ENCODE measurements around the gene THUMPD3.

THUMPD3 gene

DNA sequence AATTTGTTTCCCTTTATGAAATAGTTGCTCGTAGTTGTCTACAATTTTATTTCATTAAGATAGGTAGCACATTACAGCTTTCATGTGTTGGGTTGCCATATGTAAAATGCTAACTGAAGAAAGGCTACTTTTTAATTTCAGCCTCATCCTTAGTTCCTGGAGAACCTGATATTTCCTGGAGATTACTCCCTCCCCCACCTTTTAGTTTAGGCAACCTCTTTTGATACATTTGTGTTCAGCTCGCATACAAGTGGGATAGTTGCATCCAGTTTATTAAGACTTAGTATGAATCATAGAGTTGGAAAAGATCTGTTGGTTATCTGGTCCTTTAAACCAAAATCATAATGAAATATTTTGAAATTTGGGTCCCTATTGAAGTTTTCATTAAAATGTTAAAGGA lies 40.6 kb downstream of the THUMPD3 start:
- no peak for DNase-seq
- Histone ChIP-seq H3K27ac (peak overlapping the region in 1 of 2 donors; percentile 100), H3K4me1 (peaks cover 0 to 94% (median 70%) of the 10 kb centered on the region in 4 donors), H3K4me3 (no peak overlapping the region), H3K27me3 (no peaks in the 10 kb centered on the region), H3K36me3 (no peaks in the 10 kb centered on the region), H3K9me3 (no peaks in the 10 kb centered on the region)
- intact Hi-C loops (cut with DNase I; ENCODE audit: low total_unique reads): no loop called here
- TF ChIP-seq CTCF (IDR thresholded peaks at IDR 0.05): no peak

DNA sequence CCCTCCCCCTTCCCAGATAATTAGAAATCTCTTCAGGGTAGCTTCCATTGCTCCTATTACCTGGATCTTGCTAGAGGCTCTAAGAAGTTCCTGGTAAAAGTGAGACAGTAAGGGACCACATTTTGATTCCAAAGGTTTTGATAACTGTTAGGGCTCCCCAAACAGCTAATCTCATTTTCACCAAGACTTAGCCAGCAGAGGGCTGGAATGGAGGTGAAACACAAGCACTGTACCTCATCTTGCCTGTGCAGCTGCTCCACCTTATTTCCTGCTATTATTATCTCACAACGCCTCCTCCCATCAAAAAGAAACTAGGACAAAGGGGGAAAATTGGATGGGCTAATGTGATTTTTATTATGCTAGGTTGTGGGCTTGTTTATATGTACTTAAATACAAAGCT lies 41.8 kb downstream of the THUMPD3 start:
- no peaks in the 10 kb centered on the region for H3K36me3 ChIP-seq
- no peaks in the 10 kb centered on the region for H3K27me3 ChIP-seq
- no peak for TF ChIP-seq CTCF (IDR thresholded peaks at IDR 0.05)
- intact Hi-C loops (cut with DNase I; ENCODE audit: low total_unique reads): no loop called here
- no peaks in the 10 kb centered on the region for H3K9me3 ChIP-seq
- DNase-seq: no peak
- no peak overlapping the region for H3K4me3 ChIP-seq
- H3K27ac ChIP-seq: peak overlapping the region in 1 of 2 donors; percentile 2
- peaks cover 0 to 96% (median 66%) of the 10 kb centered on the region in 4 donors for H3K4me1 ChIP-seq

GRCh38 chr3:9405756-9406155 lies 42.9 kb downstream of the THUMPD3 start:
- no peak for TF ChIP-seq CTCF (IDR thresholded peaks at IDR 0.05)
- Histone ChIP-seq H3K27ac (peak overlapping the region in 1 of 2 donors; percentile 8), H3K27me3 (no peaks in the 10 kb centered on the region), H3K4me1 (peaks cover 0 to 96% (median 59%) of the 10 kb centered on the region in 4 donors), H3K9me3 (no peaks in the 10 kb centered on the region), H3K4me3 (no peak overlapping the region), H3K36me3 (no peaks in the 10 kb centered on the region)
- intact Hi-C loops (cut with DNase I; ENCODE audit: low total_unique reads): no loop called here
- DNase-seq: no peak

DNA sequence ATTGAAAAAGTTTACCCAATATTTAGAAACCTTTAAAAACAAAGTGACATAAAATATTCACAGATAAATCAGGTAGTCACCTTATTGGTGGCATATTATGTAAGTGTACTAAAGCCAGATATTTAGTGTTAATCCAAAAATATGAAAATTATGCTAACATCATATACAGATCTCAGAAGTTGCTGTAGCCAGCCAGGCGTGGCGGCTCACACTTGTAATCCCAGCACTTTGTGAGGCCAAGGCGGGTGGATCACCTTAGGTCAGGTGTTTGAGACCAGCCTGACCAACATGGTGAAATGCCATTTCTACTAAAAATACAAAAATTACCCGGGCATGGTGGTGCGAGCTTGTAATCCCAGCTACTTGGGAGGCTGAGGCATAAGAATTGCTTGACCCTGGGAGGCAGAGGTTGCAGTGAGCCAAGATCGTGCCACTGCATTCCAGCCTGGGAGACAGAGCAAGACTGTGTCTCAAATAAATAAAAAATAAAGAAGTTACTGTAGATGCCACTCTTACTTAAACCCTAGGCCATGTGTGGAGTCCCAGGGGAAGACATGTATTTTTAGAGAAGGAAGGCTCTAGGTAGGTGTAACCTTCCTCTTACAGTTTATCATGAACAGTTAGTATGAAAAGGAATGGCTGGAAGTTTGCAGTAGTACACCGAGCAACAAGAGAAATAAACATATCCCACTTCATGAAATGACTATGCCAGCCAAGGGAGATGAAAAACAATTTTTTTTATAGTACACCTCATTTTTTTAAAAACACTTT lies 44.2 kb downstream of the THUMPD3 start:
- Histone ChIP-seq H3K9me3 (no peaks in the 10 kb centered on the region), H3K27me3 (no peaks in the 10 kb centered on the region), H3K27ac (no peak overlapping the region), H3K4me1 (peaks cover 0 to 96% (median 53%) of the 10 kb centered on the region in 4 donors), H3K4me3 (no peak overlapping the region), H3K36me3 (no peaks in the 10 kb centered on the region)
- intact Hi-C loops (cut with DNase I; ENCODE audit: low total_unique reads): no loop called here
- DNase-seq: no peak
- no peak for TF ChIP-seq CTCF (IDR thresholded peaks at IDR 0.05)

DNA sequence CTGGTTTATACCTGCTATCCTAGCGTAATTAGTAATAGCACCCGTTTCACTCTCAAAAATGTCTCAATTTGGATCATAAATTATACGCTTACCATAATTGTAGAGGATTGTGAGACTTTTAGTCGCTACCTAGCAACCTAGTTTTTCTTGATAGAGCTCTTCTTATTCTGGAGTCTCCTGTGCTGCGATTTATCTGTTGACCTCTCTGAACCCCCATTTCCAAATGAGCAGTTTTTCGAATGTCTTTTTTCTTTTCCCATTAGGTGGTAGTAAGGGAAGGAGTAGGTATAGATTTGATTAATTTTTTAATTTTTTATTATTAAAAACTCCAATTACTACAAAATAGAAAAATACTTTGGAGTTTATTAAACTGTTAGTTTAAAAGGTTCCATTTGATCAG lies 45.2 kb downstream of the THUMPD3 start:
- Histone ChIP-seq H3K9me3 (no peaks in the 10 kb centered on the region), H3K27me3 (no peaks in the 10 kb centered on the region), H3K4me1 (peaks cover 0 to 96% (median 50%) of the 10 kb centered on the region in 4 donors), H3K27ac (no peak overlapping the region), H3K4me3 (no peak overlapping the region), H3K36me3 (no peaks in the 10 kb centered on the region)
- no peak for TF ChIP-seq CTCF (IDR thresholded peaks at IDR 0.05)
- DNase-seq: no peak
- intact Hi-C loops (cut with DNase I; ENCODE audit: low total_unique reads): no loop called here
